Gastrocnemius medialis (tissue), 4 donors: ENCODE results near the gene RBL2.
A peak's percentile ranks its signal among the peaks of the same experiment; 100 is the strongest.

Experiments
- CTCF ChIP-seq, 5 experiments: fragments of 450-650 bp in 3 of 5; fragments of 200-600 bp in 2 of 5; sonication (generic) in 2 of 5; IDR thresholded peaks in 4 of 5; conservative IDR thresholded peaks in 1 of 5; 1 replicate in 4 of 5; 2 replicates in 1 of 5; pipeline ENCODE4 v1.5.1; 2016 to 2019; ENCODE audit warnings: antibody characterized with exemption in 5 of 5, mild to moderate bottlenecking in 3 of 5, moderate library complexity in 3 of 5
- POLR2A ChIP-seq, 2 donors: fragments of 450-650 bp; IDR thresholded peaks; one replicate each; pipeline ENCODE4 v1.6.1; 2017; ENCODE audit warnings: antibody characterized with exemption in 2 of 2, mild to moderate bottlenecking in 2 of 2, moderate library complexity in 2 of 2

GRCh38 chr16:53502331-53503269 lies 68.3 kb downstream of the RBL2 start, which contains the start of gene AKTIP:
- peak in 1 of 2 donors; percentile 60 for TF ChIP-seq POLR2A (IDR thresholded peaks at IDR 0.05)
- no peak for TF ChIP-seq CTCF (IDR thresholded peaks at IDR 0.05 in 4 of 5, conservative IDR thresholded peaks at IDR 0.05 in 1 of 5)
